Measurements from ENCODE around the gene ARHGAP6. TPM values are rescaled to one million over a fixed set of nuclear protein-coding genes. Genes with fewer than 3 reads are reported as not detected.

The ARHGAP6 gene
- total RNA-seq, 1 donor from 2014 or later: 1.2 TPM

DNA sequence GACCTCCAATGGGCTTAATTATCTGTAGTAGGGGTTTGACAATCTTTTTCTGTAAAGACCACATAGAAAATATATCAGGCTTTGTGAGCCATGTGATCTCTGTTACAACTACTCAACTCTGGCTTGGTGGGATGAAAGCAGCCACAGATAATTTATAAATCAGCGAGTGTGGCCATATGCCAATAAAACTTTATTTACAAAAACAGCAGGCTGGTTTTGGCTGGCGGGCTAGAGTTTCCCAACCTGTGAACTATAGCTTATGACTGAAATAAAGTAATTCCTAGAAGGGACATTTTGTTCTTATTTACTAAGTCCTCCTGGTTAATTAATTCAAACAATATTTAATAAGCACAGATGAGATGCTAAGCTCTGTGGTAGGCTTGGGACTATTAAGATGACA lies 408.4 kb downstream of the ARHGAP6 start:
- Histone ChIP-seq H4K20me1 (ENCODE audit: low read depth) (no peaks in the 10 kb centered on the region), H3K9ac (no peak overlapping the region), H3K27me3 (no peaks in the 10 kb centered on the region), H3K36me3 (no peaks in the 10 kb centered on the region), H3F3A (ENCODE audit: low read depth) (no peaks in the 10 kb centered on the region), H3K9me3 (ENCODE audit: low read depth) (no peaks in the 10 kb centered on the region), H3K4me3 (no peak overlapping the region), H3K4me1 (no peaks in the 10 kb centered on the region), H2AFZ (replicated peaks) (no peak overlapping the region), H3K79me2 (ENCODE audit: low read depth) (no peaks in the 10 kb centered on the region), H3K4me2 (no peak overlapping the region), H3K27ac (no peak overlapping the region)
- Mint-ChIP-seq H3K27me3 (ENCODE audit: insufficient read depth, low read depth) (peaks cover 2% of the 10 kb centered on the region), H3K4me3 (no peak overlapping the region), H3K36me3 (no peaks in the 10 kb centered on the region), H3K27ac (no peak overlapping the region), H3K4me1 (peaks cover 4% of the 10 kb centered on the region), H3K9me3 (no peaks in the 10 kb centered on the region)
- TF ChIP-seq, protein P1, sequence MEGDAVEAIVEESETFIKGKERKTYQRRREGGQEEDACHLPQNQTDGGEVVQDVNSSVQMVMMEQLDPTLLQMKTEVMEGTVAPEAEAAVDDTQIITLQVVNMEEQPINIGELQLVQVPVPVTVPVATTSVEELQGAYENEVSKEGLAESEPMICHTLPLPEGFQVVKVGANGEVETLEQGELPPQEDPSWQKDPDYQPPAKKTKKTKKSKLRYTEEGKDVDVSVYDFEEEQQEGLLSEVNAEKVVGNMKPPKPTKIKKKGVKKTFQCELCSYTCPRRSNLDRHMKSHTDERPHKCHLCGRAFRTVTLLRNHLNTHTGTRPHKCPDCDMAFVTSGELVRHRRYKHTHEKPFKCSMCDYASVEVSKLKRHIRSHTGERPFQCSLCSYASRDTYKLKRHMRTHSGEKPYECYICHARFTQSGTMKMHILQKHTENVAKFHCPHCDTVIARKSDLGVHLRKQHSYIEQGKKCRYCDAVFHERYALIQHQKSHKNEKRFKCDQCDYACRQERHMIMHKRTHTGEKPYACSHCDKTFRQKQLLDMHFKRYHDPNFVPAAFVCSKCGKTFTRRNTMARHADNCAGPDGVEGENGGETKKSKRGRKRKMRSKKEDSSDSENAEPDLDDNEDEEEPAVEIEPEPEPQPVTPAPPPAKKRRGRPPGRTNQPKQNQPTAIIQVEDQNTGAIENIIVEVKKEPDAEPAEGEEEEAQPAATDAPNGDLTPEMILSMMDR (IDR thresholded peaks at IDR 0.05): no peak
- no peak for TF ChIP-seq EZH2 (IDR thresholded peaks at IDR 0.05)
- no peak for TF ChIP-seq EZH2phosphoT487 (IDR thresholded peaks at IDR 0.05)
- no peak for DNase-seq (ENCODE audit: low spot score)

DNA sequence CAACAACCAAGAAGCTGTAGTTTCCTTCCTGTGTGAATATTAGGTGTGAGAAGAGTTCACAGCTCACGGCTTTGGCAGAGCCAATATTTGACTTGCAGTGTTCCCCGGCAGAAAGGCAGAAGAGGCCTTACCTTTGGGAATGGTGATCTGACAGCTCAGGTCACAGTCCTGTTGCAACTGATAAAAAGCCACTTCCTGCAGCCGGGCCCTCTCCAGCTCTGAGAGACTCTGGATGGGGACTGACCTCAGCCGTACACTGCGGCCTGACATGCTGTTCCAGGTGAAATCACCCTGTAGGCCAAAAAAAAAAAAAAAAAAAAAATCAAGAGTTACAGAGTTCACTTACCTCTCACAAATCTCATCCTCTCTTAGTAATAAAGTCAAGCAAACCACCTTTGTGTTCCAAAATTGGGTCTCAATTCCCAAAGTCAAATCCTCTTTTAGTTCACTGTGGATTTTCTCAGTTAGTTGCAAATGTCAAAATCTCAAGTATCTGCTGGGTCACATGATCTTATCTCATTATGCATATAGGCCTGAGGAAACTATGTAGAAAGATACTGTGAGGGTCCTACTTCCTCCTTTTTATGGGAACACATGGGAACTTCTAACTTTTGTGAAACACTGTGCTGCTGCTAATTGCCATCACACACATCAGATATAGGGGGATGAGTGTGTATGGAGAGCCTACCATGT lies 411.2 kb downstream of the ARHGAP6 start:
- no peak overlapping the region for H3K9ac ChIP-seq
- no peaks in the 10 kb centered on the region for H3K9me3 ChIP-seq (ENCODE audit: low read depth)
- peaks cover 4% of the 10 kb centered on the region for H3K4me1 Mint-ChIP-seq
- H3K79me2 ChIP-seq (ENCODE audit: low read depth): no peaks in the 10 kb centered on the region
- H2AFZ ChIP-seq (replicated peaks): no peak overlapping the region
- no peak overlapping the region for H3K27ac ChIP-seq
- H3K36me3 ChIP-seq: no peaks in the 10 kb centered on the region
- H3K27ac Mint-ChIP-seq: no peak overlapping the region
- no peaks in the 10 kb centered on the region for H3F3A ChIP-seq (ENCODE audit: low read depth)
- no peaks in the 10 kb centered on the region for H3K36me3 Mint-ChIP-seq
- no peak overlapping the region for H3K4me3 Mint-ChIP-seq
- H3K4me1 ChIP-seq: no peaks in the 10 kb centered on the region
- H3K9me3 Mint-ChIP-seq: no peaks in the 10 kb centered on the region
- H3K27me3 ChIP-seq: no peaks in the 10 kb centered on the region
- H4K20me1 ChIP-seq (ENCODE audit: low read depth): no peaks in the 10 kb centered on the region
- no peak overlapping the region for H3K4me2 ChIP-seq
- DNase-seq (ENCODE audit: low spot score): no peak
- peaks cover 3% of the 10 kb centered on the region for H3K27me3 Mint-ChIP-seq (ENCODE audit: insufficient read depth, low read depth)
- no peak overlapping the region for H3K4me3 ChIP-seq
- TF ChIP-seq EZH2phosphoT487 (IDR thresholded peaks at IDR 0.05) (no peak), EZH2 (IDR thresholded peaks at IDR 0.05) (no peak)
- TF ChIP-seq, protein P1 (IDR thresholded peaks at IDR 0.05): no peak

DNA sequence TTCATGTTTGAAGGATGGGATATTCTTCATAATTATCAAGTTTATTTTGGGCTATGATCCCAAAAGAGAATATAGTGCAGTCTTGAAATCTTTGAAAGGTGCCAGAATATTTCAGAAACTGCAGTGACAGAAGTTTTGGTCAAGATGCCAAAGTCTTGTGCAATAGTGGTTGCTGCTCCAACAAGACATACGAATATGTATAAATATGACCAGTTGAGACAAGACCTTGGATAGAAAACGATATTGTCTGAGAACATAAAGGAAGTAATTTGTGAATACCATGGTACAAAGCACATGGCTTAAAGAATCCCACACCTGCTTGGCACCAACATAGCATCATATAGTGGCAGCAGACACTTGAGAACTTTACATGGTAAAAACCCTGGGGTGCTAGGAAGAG lies 421.1 kb downstream of the ARHGAP6 start:
- Histone ChIP-seq H3K4me3 (no peak overlapping the region), H3K9ac (no peak overlapping the region), H4K20me1 (ENCODE audit: low read depth) (no peaks in the 10 kb centered on the region), H3K36me3 (no peaks in the 10 kb centered on the region), H3K9me3 (ENCODE audit: low read depth) (no peaks in the 10 kb centered on the region), H3K27me3 (no peaks in the 10 kb centered on the region), H3K4me2 (no peak overlapping the region), H3K27ac (no peak overlapping the region), H3K4me1 (no peaks in the 10 kb centered on the region), H3K79me2 (ENCODE audit: low read depth) (no peaks in the 10 kb centered on the region), H3F3A (ENCODE audit: low read depth) (no peaks in the 10 kb centered on the region), H2AFZ (replicated peaks) (no peak overlapping the region)
- Mint-ChIP-seq H3K36me3 (no peaks in the 10 kb centered on the region), H3K4me1 (no peaks in the 10 kb centered on the region), H3K27me3 (ENCODE audit: insufficient read depth, low read depth) (peaks cover 2% of the 10 kb centered on the region), H3K27ac (no peak overlapping the region), H3K9me3 (no peaks in the 10 kb centered on the region), H3K4me3 (no peak overlapping the region)
- TF ChIP-seq EZH2phosphoT487 (IDR thresholded peaks at IDR 0.05) (no peak), EZH2 (IDR thresholded peaks at IDR 0.05) (no peak)
- TF ChIP-seq, protein P1 (IDR thresholded peaks at IDR 0.05): no peak
- DNase-seq (ENCODE audit: low spot score): no peak

Measured in neural progenitor cell (in vitro differentiated cells).